Mammary epithelial cell (primary cell): ENCODE results near the gene SDHA.

Experiments
- CTCF ChIP-seq, 2 donors: IDR thresholded peaks in 1 of 2; conservative IDR thresholded peaks in 1 of 2; 2 replicates each; pipeline ENCODE4 v1.5.1; 2011 to 2012; ENCODE audit warnings: inconsistent platforms in 2 of 2, low read length in 2 of 2, mild to moderate bottlenecking in 2 of 2, control low read depth in 1 of 2, low read depth in 1 of 2; ENCODE audit not compliant: insufficient read depth in 1 of 2; ENCODE audit errors: extremely low read depth in 1 of 2
- EZH2 ChIP-seq: IDR thresholded peaks from 2 replicates; pipeline ENCODE4 v1.6.1; 2012; ENCODE audit warnings: low read length, inconsistent platforms, borderline replicate concordance

DNA sequence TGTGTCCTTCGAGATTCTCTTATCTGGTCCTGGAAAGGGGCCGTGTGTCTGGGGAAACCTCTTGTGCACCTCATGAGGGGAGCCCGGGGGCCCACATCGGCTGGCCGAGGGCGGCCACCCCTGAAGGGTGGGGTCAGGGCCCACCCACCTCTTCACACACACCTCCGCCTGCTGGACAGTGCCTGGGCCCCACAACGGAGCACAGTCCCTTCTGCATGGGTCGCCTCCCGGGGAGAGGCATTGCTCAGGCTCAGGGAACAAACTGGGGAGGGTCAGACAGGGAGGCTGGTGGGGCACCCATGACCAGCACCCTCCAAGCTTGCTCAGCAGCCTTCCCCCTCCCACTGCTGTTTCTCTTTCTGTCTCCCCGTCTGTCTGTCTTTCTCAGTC lies 28.1 kb upstream of the SDHA start:
- TF ChIP-seq EZH2 (no peak), CTCF (conservative IDR thresholded peaks at IDR 0.05 in 1 of 2, IDR thresholded peaks at IDR 0.05 in 1 of 2; ENCODE audit: extremely low read depth in 1 of 2, insufficient read depth in 1 of 2, low read depth in 1 of 2, low read length in 2 of 2) (no peak)
